Fibroblast of mammary gland (primary cell): ENCODE data around the gene SARDH.

Experiments
- DNase-seq: peaks from one replicate; pipeline ENCODE4 v3.0.0-alpha.2; 2010; ENCODE audit warnings: low read depth
- H3K4me3 ChIP-seq: 2 replicates; pipeline ENCODE4 v1.5.1; 2011; ENCODE audit warnings: low read depth, mild to moderate bottlenecking, low read length, moderate library complexity; ENCODE audit not compliant: control insufficient read depth
- CTCF ChIP-seq: conservative IDR thresholded peaks from 2 replicates; pipeline ENCODE4 v1.5.1; 2011; ENCODE audit warnings: low read depth, low read length, inconsistent platforms; ENCODE audit not compliant: control insufficient read depth, insufficient read depth

The SARDH gene

GRCh38 chr9:133690081-133690561 is 48.0 kb downstream of the SARDH start:
- DNase-seq = no peak
- no peak for TF ChIP-seq CTCF

GRCh38 chr9:133689151-133689763 is 48.9 kb downstream of the SARDH start:
- no peak for DNase-seq
- no peak for TF ChIP-seq CTCF
- H3K4me3 ChIP-seq = no peak overlapping the region

More at GRCh38 chr9:133690081-133690561, 48.0 kb downstream of the SARDH start:
- no peak overlapping the region for H3K4me3 ChIP-seq

GRCh38 chr9:133687856-133688761 is 50.0 kb downstream of the SARDH start:
- DNase-seq = no peak
- TF ChIP-seq CTCF = no peak
- no peak overlapping the region for H3K4me3 ChIP-seq

- TF ChIP-seq CTCF = no peak
- no peak for DNase-seq
- no peak overlapping the region for H3K4me3 ChIP-seq
Observed at GRCh38 chr9:133686642-133687575, 51.2 kb downstream of the SARDH start.

GRCh38 chr9:133685653-133686609 is 52.2 kb downstream of the SARDH start:
- TF ChIP-seq CTCF = no peak
- H3K4me3 ChIP-seq = no peak overlapping the region
- no peak for DNase-seq
